KMS-11 (cell line): ENCODE results near the gene EPB42.

Source experiments
- H2AFZ ChIP-seq: fragments of 200-600 bp; sonication (generic); 2 replicates; pipeline ENCODE4 v1.6.1; 2016; ENCODE audit warnings: antibody characterized with exemption, mixed run types, low read depth
- H3K27ac ChIP-seq: fragments of 200-600 bp; sonication (generic); 2 replicates; pipeline ENCODE4 v1.6.1; 2016; ENCODE audit warnings: mild to moderate bottlenecking, mixed run types
- H3K27me3 ChIP-seq: fragments of 200-600 bp; sonication (generic); 2 replicates; pipeline ENCODE4 v1.6.1; 2017; ENCODE audit warnings: mild to moderate bottlenecking, low read depth, mixed run types, moderate library complexity; ENCODE audit not compliant: insufficient read depth
- H3K36me3 ChIP-seq: fragments of 200-600 bp; sonication (generic); 2 replicates; pipeline ENCODE4 v1.6.1; 2017; ENCODE audit warnings: mild to moderate bottlenecking, mixed run types; ENCODE audit not compliant: insufficient read depth
- H3K4me1 ChIP-seq: fragments of 200-600 bp; sonication (generic); 2 replicates; pipeline ENCODE4 v1.6.1; 2016; ENCODE audit warnings: mild to moderate bottlenecking, low read depth, mixed run types; ENCODE audit not compliant: poor library complexity, severe bottlenecking
- H3K4me2 ChIP-seq: fragments of 200-600 bp; sonication (generic); 2 replicates; pipeline ENCODE4 v1.7.0; 2016; ENCODE audit warnings: mild to moderate bottlenecking, mixed run types
- H3K4me3 ChIP-seq: fragments of 200-600 bp; sonication (generic); IDR thresholded peaks from 2 replicates; pipeline ENCODE4 v1.6.1; 2017; ENCODE audit warnings: low read depth, low read length, mixed read lengths; ENCODE audit not compliant: insufficient read depth
- H3K79me2 ChIP-seq: fragments of 200-600 bp; sonication (generic); 2 replicates; pipeline ENCODE4 v1.6.1; 2016; ENCODE audit warnings: low read depth, mixed run types; ENCODE audit not compliant: insufficient read depth
- H3K9ac ChIP-seq: fragments of 200-600 bp; sonication (generic); 2 replicates; pipeline ENCODE4 v1.6.1; 2016; ENCODE audit warnings: mild to moderate bottlenecking, mixed run types
- H4K20me1 ChIP-seq: fragments of 200-600 bp; sonication (generic); 2 replicates; pipeline ENCODE4 v1.6.1; 2016; ENCODE audit warnings: mild to moderate bottlenecking, mixed run types; ENCODE audit not compliant: insufficient read depth
- TF ChIP-seq, protein P1 (sequence below): fragments of 200-600 bp; sonication (generic); conservative IDR thresholded peaks from 2 replicates; pipeline ENCODE4 v1.6.1; 2017; ENCODE audit warnings: low read depth, mild to moderate bottlenecking, antibody characterized with exemption, low read length, moderate library complexity, mixed read lengths

The EPB42 gene

DNA sequence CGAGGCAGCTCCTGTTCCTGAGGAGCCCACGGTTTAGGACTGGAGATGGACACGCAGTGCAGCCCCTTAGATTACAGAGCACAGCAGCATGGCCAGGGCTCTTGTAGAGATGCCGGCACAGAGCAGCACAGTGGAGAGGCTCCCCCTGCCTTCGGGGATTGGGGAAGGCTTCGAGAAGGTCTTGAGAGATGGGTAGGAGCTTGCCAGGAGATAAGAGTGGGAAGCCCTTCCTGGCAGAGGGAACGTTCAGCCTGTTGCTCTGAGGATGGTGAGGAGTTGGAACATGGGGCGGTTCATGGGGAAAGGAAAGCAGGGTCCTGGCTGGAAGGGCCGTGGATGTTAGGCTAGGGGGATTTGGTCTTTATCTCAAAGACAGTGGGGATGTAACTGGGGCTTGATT is 10.0 kb downstream of the EPB42 start:
- no peak overlapping the region for H3K4me3 ChIP-seq
- no peaks in the 10 kb centered on the region for H3K79me2 ChIP-seq
- TF ChIP-seq, protein P1, sequence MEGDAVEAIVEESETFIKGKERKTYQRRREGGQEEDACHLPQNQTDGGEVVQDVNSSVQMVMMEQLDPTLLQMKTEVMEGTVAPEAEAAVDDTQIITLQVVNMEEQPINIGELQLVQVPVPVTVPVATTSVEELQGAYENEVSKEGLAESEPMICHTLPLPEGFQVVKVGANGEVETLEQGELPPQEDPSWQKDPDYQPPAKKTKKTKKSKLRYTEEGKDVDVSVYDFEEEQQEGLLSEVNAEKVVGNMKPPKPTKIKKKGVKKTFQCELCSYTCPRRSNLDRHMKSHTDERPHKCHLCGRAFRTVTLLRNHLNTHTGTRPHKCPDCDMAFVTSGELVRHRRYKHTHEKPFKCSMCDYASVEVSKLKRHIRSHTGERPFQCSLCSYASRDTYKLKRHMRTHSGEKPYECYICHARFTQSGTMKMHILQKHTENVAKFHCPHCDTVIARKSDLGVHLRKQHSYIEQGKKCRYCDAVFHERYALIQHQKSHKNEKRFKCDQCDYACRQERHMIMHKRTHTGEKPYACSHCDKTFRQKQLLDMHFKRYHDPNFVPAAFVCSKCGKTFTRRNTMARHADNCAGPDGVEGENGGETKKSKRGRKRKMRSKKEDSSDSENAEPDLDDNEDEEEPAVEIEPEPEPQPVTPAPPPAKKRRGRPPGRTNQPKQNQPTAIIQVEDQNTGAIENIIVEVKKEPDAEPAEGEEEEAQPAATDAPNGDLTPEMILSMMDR, result no peak
- H2AFZ ChIP-seq, result no peak overlapping the region
- H3K36me3 ChIP-seq, result no peaks in the 10 kb centered on the region
- no peak overlapping the region for H3K9ac ChIP-seq
- no peak overlapping the region for H3K27ac ChIP-seq
- no peaks in the 10 kb centered on the region for H4K20me1 ChIP-seq
- H3K4me2 ChIP-seq, result no peak overlapping the region
- H3K4me1 ChIP-seq, result no peaks in the 10 kb centered on the region
- no peaks in the 10 kb centered on the region for H3K27me3 ChIP-seq

DNA sequence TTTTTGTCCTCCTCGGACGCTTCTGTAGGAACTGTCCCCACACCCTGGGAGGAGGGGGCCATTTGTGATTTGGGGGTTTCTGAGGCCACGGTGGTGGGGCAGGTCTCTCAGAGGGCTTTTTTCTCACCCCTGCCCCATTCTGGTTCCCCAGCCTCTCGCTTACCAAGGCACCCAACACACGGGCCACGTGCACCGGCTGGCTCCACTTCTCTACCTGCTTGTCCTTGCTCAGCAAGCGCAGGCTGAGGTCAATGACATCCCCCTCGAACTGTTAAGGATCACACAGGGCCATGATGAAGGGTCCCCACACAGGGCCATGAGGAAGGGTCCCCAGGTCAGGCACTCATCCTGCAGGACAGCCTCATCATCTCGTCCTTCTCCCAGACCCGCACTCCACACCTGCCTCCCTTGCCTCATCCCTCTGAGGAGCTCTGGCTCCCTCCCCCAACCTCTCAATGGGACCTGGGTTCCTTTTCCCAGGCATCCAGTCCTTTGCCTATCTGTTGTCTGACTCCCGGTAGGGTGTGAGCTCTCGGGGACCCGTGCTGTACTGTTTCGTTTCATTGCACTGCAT is 10.6 kb downstream of the EPB42 start:
- H2AFZ ChIP-seq, result no peak overlapping the region
- H3K79me2 ChIP-seq, result no peaks in the 10 kb centered on the region
- H3K36me3 ChIP-seq, result no peaks in the 10 kb centered on the region
- TF ChIP-seq, protein P1, result no peak
- no peaks in the 10 kb centered on the region for H4K20me1 ChIP-seq
- no peaks in the 10 kb centered on the region for H3K4me1 ChIP-seq
- no peak overlapping the region for H3K4me2 ChIP-seq
- no peaks in the 10 kb centered on the region for H3K27me3 ChIP-seq
- no peak overlapping the region for H3K4me3 ChIP-seq
- H3K9ac ChIP-seq, result no peak overlapping the region
- no peak overlapping the region for H3K27ac ChIP-seq

DNA sequence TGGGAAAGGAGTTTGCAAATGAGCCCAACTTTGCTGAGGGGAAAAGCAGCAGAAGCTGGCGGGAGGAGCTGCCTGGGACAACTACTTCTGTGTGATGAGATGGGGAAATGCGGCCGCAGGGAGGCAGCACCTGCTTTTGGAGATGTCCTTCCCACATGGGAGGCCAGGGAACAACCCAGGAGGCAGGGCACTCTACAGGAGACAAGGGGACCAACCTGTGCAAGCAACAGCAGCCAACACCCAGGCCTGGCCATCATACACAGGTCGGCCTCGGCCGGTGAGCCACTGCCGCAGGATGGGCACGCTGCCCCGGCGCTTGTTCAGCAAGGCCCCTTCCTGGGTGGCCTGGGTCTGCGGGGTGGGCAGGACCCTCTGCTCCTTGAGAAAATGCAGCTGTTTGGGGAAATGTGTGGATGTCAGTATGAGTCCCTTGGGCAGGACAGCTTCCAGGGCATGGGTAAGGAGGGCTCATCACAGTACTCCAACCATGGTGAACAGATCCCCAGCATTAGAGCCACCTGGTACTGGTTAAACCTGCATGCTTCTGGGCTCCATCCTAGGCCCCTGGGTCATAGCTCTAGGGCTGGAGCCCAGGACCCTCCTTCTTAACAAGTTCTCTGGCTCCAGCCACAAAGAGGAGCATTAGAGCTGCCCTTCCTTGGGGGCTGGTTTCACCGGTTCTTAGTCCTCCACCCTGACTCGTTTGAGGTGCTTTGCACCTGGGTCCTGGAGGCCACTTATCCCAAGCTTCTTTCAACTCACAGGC is 11.6 kb downstream of the EPB42 start:
- Histone ChIP-seq H3K27me3 (no peaks in the 10 kb centered on the region), H3K9ac (no peak overlapping the region), H3K4me2 (no peak overlapping the region), H4K20me1 (no peaks in the 10 kb centered on the region), H3K36me3 (no peaks in the 10 kb centered on the region), H3K4me1 (no peaks in the 10 kb centered on the region), H3K79me2 (no peaks in the 10 kb centered on the region), H3K4me3 (no peak overlapping the region), H3K27ac (no peak overlapping the region), H2AFZ (no peak overlapping the region)
- TF ChIP-seq, protein P1, result no peak

DNA sequence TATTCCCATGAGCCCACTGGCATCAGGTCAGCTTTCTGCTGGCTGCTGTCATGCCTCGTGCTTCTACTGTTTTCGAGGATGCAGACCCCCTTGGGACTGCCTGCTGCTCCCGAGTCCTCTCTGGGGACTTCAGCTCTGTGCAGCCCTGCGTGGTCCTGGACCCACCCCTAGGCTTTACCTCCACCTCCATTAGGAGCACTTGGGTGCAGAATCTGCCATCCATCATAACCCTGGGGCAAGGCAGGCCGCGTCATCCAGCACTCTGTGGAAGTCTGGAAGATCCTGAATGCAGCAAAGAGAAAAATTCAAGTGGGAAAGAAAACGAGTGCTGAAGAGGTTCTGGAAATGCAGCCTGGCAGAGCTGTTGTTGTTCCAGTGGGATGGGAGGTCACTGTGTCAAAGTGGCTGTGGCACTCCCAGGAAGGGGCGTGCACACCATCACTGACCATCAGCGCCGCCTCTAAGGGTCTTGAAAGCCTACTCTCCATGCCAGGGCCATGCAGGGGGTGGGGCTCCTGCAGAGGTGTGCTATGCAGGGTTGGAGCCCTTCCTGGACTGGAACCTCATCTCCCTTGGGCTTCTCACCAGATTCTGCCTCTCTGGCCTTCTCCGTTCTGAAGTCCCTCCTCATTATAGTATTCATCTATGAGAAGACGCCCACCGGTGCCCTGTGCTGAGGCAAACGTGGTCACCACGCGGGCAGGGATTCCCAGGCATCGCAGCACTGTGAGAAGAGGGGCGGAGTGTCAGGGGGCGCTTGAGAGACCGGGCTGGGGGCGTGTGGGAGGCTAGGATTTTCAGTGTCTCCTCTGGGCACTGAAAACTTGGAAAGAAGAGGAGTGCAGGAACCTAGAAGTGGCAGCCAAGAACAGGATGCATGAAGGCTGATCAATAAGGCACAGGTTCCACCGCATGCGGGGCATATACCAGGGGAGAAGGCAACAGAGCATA is 12.5 kb downstream of the EPB42 start:
- no peaks in the 10 kb centered on the region for H3K4me1 ChIP-seq

More for the DNA sequence above, 12.5 kb downstream of the EPB42 start:
- H3K9ac ChIP-seq, result no peak overlapping the region
- no peak overlapping the region for H3K27ac ChIP-seq
- no peaks in the 10 kb centered on the region for H4K20me1 ChIP-seq
- TF ChIP-seq, protein P1, result no peak
- no peak overlapping the region for H3K4me2 ChIP-seq
- no peaks in the 10 kb centered on the region for H3K79me2 ChIP-seq
- H3K4me3 ChIP-seq, result no peak overlapping the region
- H3K36me3 ChIP-seq, result no peaks in the 10 kb centered on the region
- H2AFZ ChIP-seq, result no peak overlapping the region
- H3K27me3 ChIP-seq, result no peaks in the 10 kb centered on the region
